ENCODE measurements around the gene MOV10L1. TPM values are rescaled to one million over a fixed set of nuclear protein-coding genes. Genes with fewer than 3 reads are reported as not detected.

MOV10L1 gene
- total and polyA plus RNA-seq, 9 of the 15 experiments (the other 6 are each of a cell fraction or from before 2014, with no cell fraction given), result 0.06 to 0.43 (median 0.15) TPM

DNA sequence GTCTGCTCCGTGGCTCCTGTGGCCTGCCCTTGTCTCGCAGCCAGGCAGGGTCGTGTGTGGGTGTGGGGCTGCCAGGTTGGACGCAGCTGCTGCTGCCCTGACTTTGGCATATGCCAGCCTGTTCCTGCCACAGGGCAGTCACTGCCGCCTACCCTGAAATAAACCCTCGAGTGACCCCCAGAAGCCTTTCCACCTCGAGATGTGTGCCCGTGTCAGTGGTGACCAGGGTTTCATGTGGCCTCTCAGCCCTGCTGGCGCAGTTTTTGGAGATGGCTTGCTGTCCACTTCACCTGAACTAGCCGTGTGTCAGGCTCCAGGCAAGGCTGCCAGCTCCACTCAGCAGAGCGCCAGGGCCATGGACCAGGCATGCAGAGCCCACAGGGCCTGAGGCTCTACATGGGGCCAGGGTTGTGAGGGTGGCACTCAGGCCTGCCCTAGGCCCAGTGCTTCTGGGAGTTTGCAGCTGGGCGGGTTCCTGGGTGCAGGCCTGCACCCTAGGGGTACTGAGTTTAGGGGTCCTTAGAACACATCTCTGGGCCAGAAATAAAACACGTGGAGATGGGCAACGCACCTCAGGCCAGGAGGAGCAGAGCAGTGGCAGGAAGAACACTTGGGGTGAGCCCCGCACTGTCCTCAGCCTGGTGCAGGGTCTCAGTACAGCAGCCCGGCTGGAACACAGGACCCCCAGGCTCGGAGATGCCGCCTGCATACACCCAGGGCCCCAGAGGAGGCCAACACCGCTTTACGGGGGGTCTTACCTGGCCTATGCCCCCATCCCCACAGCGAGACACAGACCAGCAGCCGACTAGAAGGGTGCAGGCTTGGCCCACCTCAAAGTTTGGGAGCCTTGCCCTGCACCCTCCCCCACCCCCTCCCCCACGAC lies 71.9 kb downstream of the MOV10L1 start:
- DNase-seq (ENCODE audit: extremely low read depth in 1 of 4, low spot score in 3 of 4), result no peak
- no peaks in the 10 kb centered on the region for H3K79me2 ChIP-seq (ENCODE audit: control insufficient read depth, insufficient read depth, low read length)
- BruUV-seq (replicated peaks), result no TSS peak
- no peak for ATAC-seq
- in situ Hi-C loops (cut with MboI), result no loop called here
- no peaks in the 10 kb centered on the region for H3K9me3 ChIP-seq (replicated peaks; ENCODE audit: control insufficient read depth, insufficient read depth, low read depth, low read length)
- no peak overlapping the region; a peak in 1 of 4 replicates for H3K9ac ChIP-seq (ENCODE audit: insufficient read depth in 1 of 2, low read depth in 2 of 2, low read length in 2 of 2)
- intact Hi-C loops (cut with micrococcal nuclease), result no loop called here
- H3K36me3 ChIP-seq (ENCODE audit: control insufficient read depth, insufficient read depth, low read length), result no peaks in the 10 kb centered on the region
- 42% methylated on average over 21 of the region's 23 CpGs for WGBS (ENCODE audit: insufficient coverage, low coverage, missing lambda C conversion rate)
- no peaks in the 10 kb centered on the region for H3K9me1 ChIP-seq (ENCODE audit: control insufficient read depth, insufficient read depth, low read length)
- TF ChIP-seq KDM1A (IDR thresholded peaks at IDR 0.05) (peak in 1 of 2 experiments; percentile 28; a peak in 1 of 4 replicates), MEF2A (IDR thresholded peaks at IDR 0.05; ENCODE audit: control insufficient read depth, low read depth, low read length) (no peak), MYBL2 (IDR thresholded peaks at IDR 0.05; ENCODE audit: low read depth) (no peak), MYBL2 (CRISPR knock-in tag; IDR thresholded peaks at IDR 0.05; ENCODE audit: borderline replicate concordance) (no peak), ZNF785 (CRISPR knock-in tag; IDR thresholded peaks at IDR 0.05) (no peak), KDM2B (CRISPR knock-in tag; IDR thresholded peaks at IDR 0.05) (no peak), ZNF778 (CRISPR knock-in tag; IDR thresholded peaks at IDR 0.05) (no peak)
- TF ChIP-seq, protein P1, sequence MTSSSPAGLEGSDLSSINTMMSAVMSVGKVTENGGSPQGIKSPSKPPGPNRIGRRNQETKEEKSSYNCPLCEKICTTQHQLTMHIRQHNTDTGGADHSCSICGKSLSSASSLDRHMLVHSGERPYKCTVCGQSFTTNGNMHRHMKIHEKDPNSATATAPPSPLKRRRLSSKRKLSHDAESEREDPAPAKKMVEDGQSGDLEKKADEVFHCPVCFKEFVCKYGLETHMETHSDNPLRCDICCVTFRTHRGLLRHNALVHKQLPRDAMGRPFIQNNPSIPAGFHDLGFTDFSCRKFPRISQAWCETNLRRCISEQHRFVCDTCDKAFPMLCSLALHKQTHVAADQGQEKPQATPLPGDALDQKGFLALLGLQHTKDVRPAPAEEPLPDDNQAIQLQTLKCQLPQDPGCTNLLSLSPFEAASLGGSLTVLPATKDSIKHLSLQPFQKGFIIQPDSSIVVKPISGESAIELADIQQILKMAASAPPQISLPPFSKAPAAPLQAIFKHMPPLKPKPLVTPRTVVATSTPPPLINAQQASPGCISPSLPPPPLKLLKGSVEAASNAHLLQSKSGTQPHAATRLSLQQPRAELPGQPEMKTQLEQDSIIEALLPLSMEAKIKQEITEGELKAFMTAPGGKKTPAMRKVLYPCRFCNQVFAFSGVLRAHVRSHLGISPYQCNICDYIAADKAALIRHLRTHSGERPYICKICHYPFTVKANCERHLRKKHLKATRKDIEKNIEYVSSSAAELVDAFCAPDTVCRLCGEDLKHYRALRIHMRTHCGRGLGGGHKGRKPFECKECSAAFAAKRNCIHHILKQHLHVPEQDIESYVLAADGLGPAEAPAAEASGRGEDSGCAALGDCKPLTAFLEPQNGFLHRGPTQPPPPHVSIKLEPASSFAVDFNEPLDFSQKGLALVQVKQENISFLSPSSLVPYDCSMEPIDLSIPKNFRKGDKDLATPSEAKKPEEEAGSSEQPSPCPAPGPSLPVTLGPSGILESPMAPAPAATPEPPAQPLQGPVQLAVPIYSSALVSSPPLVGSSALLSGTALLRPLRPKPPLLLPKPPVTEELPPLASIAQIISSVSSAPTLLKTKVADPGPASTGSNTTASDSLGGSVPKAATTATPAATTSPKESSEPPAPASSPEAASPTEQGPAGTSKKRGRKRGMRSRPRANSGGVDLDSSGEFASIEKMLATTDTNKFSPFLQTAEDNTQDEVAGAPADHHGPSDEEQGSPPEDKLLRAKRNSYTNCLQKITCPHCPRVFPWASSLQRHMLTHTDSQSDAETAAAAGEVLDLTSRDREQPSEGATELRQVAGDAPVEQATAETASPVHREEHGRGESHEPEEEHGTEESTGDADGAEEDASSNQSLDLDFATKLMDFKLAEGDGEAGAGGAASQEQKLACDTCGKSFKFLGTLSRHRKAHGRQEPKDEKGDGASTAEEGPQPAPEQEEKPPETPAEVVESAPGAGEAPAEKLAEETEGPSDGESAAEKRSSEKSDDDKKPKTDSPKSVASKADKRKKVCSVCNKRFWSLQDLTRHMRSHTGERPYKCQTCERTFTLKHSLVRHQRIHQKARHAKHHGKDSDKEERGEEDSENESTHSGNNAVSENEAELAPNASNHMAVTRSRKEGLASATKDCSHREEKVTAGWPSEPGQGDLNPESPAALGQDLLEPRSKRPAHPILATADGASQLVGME (CRISPR knock-in tag; IDR thresholded peaks at IDR 0.05), result no peak
- TF ChIP-seq, protein P2, sequence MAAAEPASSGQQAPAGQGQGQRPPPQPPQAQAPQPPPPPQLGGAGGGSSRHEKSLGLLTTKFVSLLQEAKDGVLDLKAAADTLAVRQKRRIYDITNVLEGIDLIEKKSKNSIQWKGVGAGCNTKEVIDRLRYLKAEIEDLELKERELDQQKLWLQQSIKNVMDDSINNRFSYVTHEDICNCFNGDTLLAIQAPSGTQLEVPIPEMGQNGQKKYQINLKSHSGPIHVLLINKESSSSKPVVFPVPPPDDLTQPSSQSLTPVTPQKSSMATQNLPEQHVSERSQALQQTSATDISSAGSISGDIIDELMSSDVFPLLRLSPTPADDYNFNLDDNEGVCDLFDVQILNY (CRISPR knock-in tag; IDR thresholded peaks at IDR 0.05), result no peak
- ChIA-PET POLR2A (interaction anchor here (0.7 kb wide), 1 partner anchor 130 kb away, joined by 3 read pairs; no protein-coding TSS in a partner anchor), CTCF (ENCODE audit: low intra/inter-chr PET ratio) (no interaction called here)
- H4K20me1 ChIP-seq (replicated peaks; ENCODE audit: control insufficient read depth, insufficient read depth, low read length), result no peaks in the 10 kb centered on the region
- H3K27me3 ChIP-seq (ENCODE audit: control insufficient read depth in 2 of 2, insufficient read depth in 2 of 2, low read length in 2 of 2), result peaks cover 6 to 15% of the 10 kb centered on the region in 2 experiments; a peak in 4 of 5 replicates
- FAIRE-seq, result no peak
- H3K27ac ChIP-seq (ENCODE audit: extremely low read depth, low read depth, low read length), result no peak overlapping the region
- no peak overlapping the region for H3K4me2 ChIP-seq (ENCODE audit: insufficient read depth, low read length)
- peaks cover 0 to 13% of the 10 kb centered on the region in 2 experiments; a peak in 2 of 5 replicates for H3K4me1 ChIP-seq (replicated peaks in 1 of 2; ENCODE audit: control insufficient read depth in 2 of 2, insufficient read depth in 2 of 2, low read length in 2 of 2)
- no peak overlapping the region for H2AFZ ChIP-seq (ENCODE audit: low read depth, low read length)
- H3K4me3 ChIP-seq, result no peak overlapping the region

All from K562 (cell line).